Memory B cell (primary cell): ENCODE results near the gene BCR.
"Not testable (repeated sequence)": the region's sequence is repeated elsewhere in the genome, so short reads cannot be mapped to it uniquely, and the experiment has no call there.

ENCODE experiments used
- ATAC-seq: fragments of 150-1000 bp; cut with Tn5 transposase; 2 replicates; pipeline ENCODE4 v1.10.0; 2021; ENCODE audit warnings: low read depth, mild to moderate bottlenecking, moderate library complexity
- DNase-seq, 2 donors: peaks; one replicate each; pipeline ENCODE4 v3.0.0; 2022; ENCODE audit warnings: low spot score in 2 of 2
- H3K27ac Mint-ChIP-seq: one replicate; pipeline ENCODE4 v1.8.0; 2022; ENCODE audit warnings: mild to moderate bottlenecking, moderate library complexity, mixed read lengths
- H3K27me3 Mint-ChIP-seq: one replicate; pipeline ENCODE4 v1.8.0; 2022; ENCODE audit warnings: mixed read lengths
- H3K36me3 Mint-ChIP-seq: one replicate; pipeline ENCODE4 v1.8.0; 2022; ENCODE audit warnings: mild to moderate bottlenecking, mixed read lengths
- H3K4me1 Mint-ChIP-seq: one replicate; pipeline ENCODE4 v1.8.0; 2022; ENCODE audit warnings: mixed read lengths
- H3K4me3 Mint-ChIP-seq: one replicate; pipeline ENCODE4 v1.8.0; 2022; ENCODE audit warnings: mild to moderate bottlenecking, moderate library complexity, mixed read lengths
- H3K9me3 Mint-ChIP-seq: one replicate; pipeline ENCODE4 v1.8.0; 2022; ENCODE audit warnings: mixed read lengths

The BCR gene

GRCh38 chr22:23325183-23325582, 144.9 kb downstream of the BCR start:
- DNase-seq (no peak), ATAC-seq (no peak)
- Mint-ChIP-seq H3K27ac (no peak overlapping the region), H3K36me3 (peaks cover 1% of the 10 kb centered on the region), H3K4me3 (no peak overlapping the region), H3K27me3 (peaks cover 3% of the 10 kb centered on the region), H3K4me1 (no peaks in the 10 kb centered on the region), H3K9me3 (no peaks in the 10 kb centered on the region)

- not testable (repeated sequence) for H3K36me3 Mint-ChIP-seq, H3K4me3 Mint-ChIP-seq
These were observed 153.5 kb downstream of the BCR start for GRCh38 chr22:23333822-23334221.

GRCh38 chr22:23337672-23338071, 157.4 kb downstream of the BCR start:
- not testable (repeated sequence) for H3K4me1 Mint-ChIP-seq, H3K36me3 Mint-ChIP-seq

More at GRCh38 chr22:23333822-23334221, 153.5 kb downstream of the BCR start:
- ATAC-seq, DNase-seq, H3K4me1 Mint-ChIP-seq, H3K9me3 Mint-ChIP-seq, H3K27ac Mint-ChIP-seq, H3K27me3 Mint-ChIP-seq: not testable (repeated sequence)

GRCh38 chr22:23341942-23342695, 161.8 kb downstream of the BCR start:
- not testable (repeated sequence) for DNase-seq, ATAC-seq, H3K9me3 Mint-ChIP-seq, H3K4me3 Mint-ChIP-seq, H3K36me3 Mint-ChIP-seq, H3K27ac Mint-ChIP-seq, H3K4me1 Mint-ChIP-seq
- H3K27me3 Mint-ChIP-seq, result peaks cover 10% of the 10 kb centered on the region

More at GRCh38 chr22:23337672-23338071, 157.4 kb downstream of the BCR start:
- not testable (repeated sequence) for ATAC-seq, H3K9me3 Mint-ChIP-seq, H3K4me3 Mint-ChIP-seq, H3K27me3 Mint-ChIP-seq, H3K27ac Mint-ChIP-seq, DNase-seq

- DNase-seq (no peak), ATAC-seq (no peak)
- no peaks in the 10 kb centered on the region for H3K36me3 Mint-ChIP-seq
- H3K4me3 Mint-ChIP-seq, result no peak overlapping the region
- no peaks in the 10 kb centered on the region for H3K4me1 Mint-ChIP-seq
- H3K27me3 Mint-ChIP-seq, result peaks cover 18% of the 10 kb centered on the region
- no peaks in the 10 kb centered on the region for H3K9me3 Mint-ChIP-seq
- no peak overlapping the region for H3K27ac Mint-ChIP-seq
These were observed 171.0 kb downstream of the BCR start for GRCh38 chr22:23351321-23351720.

- H3K27ac Mint-ChIP-seq, result no peak overlapping the region
- DNase-seq, result peak in 1 of 2 donors; percentile 1
These were observed 172.7 kb downstream of the BCR start for GRCh38 chr22:23353004-23353403.

GRCh38 chr22:23353696-23354095, 173.4 kb downstream of the BCR start:
- Mint-ChIP-seq H3K27ac (no peak overlapping the region), H3K9me3 (no peaks in the 10 kb centered on the region), H3K4me3 (no peak overlapping the region), H3K27me3 (peaks cover 22% of the 10 kb centered on the region), H3K36me3 (no peaks in the 10 kb centered on the region), H3K4me1 (no peaks in the 10 kb centered on the region)
- ATAC-seq (no peak), DNase-seq (peak in 1 of 2 donors; percentile 5)

More at GRCh38 chr22:23353004-23353403, 172.7 kb downstream of the BCR start:
- H3K4me3 Mint-ChIP-seq, result no peak overlapping the region
- H3K36me3 Mint-ChIP-seq, result no peaks in the 10 kb centered on the region
- no peak for ATAC-seq
- no peaks in the 10 kb centered on the region for H3K4me1 Mint-ChIP-seq
- H3K27me3 Mint-ChIP-seq, result peaks cover 22% of the 10 kb centered on the region
- H3K9me3 Mint-ChIP-seq, result no peaks in the 10 kb centered on the region

- DNase-seq, result no peak
- Mint-ChIP-seq H3K9me3 (no peaks in the 10 kb centered on the region), H3K27ac (no peak overlapping the region)
These were observed 175.8 kb downstream of the BCR start for GRCh38 chr22:23356094-23356493.

GRCh38 chr22:23357053-23357452, 176.7 kb downstream of the BCR start:
- DNase-seq (no peak), ATAC-seq (no peak)
- H3K9me3 Mint-ChIP-seq, result no peaks in the 10 kb centered on the region
- H3K27me3 Mint-ChIP-seq, result peaks cover 23% of the 10 kb centered on the region
- no peaks in the 10 kb centered on the region for H3K4me1 Mint-ChIP-seq
- no peak overlapping the region for H3K27ac Mint-ChIP-seq
- H3K4me3 Mint-ChIP-seq, result no peak overlapping the region
- no peaks in the 10 kb centered on the region for H3K36me3 Mint-ChIP-seq

More at GRCh38 chr22:23356094-23356493, 175.8 kb downstream of the BCR start:
- no peaks in the 10 kb centered on the region for H3K4me1 Mint-ChIP-seq
- no peak overlapping the region for H3K4me3 Mint-ChIP-seq
- H3K27me3 Mint-ChIP-seq, result peaks cover 19% of the 10 kb centered on the region
- no peak for ATAC-seq
- no peaks in the 10 kb centered on the region for H3K36me3 Mint-ChIP-seq

GRCh38 chr22:23359583-23360123, 179.3 kb downstream of the BCR start:
- no peak for ATAC-seq
- Mint-ChIP-seq H3K27ac (no peak overlapping the region), H3K4me3 (no peak overlapping the region), H3K27me3 (peaks cover 12% of the 10 kb centered on the region), H3K9me3 (no peaks in the 10 kb centered on the region), H3K4me1 (no peaks in the 10 kb centered on the region), H3K36me3 (no peaks in the 10 kb centered on the region)
- no peak for DNase-seq

- H3K27ac Mint-ChIP-seq, result no peak overlapping the region
- no peaks in the 10 kb centered on the region for H3K36me3 Mint-ChIP-seq
- ATAC-seq (no peak), DNase-seq (no peak)
- peaks cover 12% of the 10 kb centered on the region for H3K27me3 Mint-ChIP-seq
- no peaks in the 10 kb centered on the region for H3K9me3 Mint-ChIP-seq
- H3K4me1 Mint-ChIP-seq, result no peaks in the 10 kb centered on the region
- H3K4me3 Mint-ChIP-seq, result no peak overlapping the region
These were observed 181.4 kb downstream of the BCR start for GRCh38 chr22:23361676-23362075.

GRCh38 chr22:23363683-23364082, 183.4 kb downstream of the BCR start:
- no peaks in the 10 kb centered on the region for H3K36me3 Mint-ChIP-seq

GRCh38 chr22:23364389-23364788, 184.1 kb downstream of the BCR start:
- Mint-ChIP-seq H3K27me3 (peaks cover 10% of the 10 kb centered on the region), H3K4me3 (no peak overlapping the region), H3K36me3 (no peaks in the 10 kb centered on the region), H3K9me3 (no peaks in the 10 kb centered on the region), H3K27ac (no peak overlapping the region), H3K4me1 (no peaks in the 10 kb centered on the region)
- ATAC-seq (no peak), DNase-seq (no peak)

More at GRCh38 chr22:23363683-23364082, 183.4 kb downstream of the BCR start:
- no peak for ATAC-seq
- DNase-seq, result no peak
- Mint-ChIP-seq H3K9me3 (no peaks in the 10 kb centered on the region), H3K27me3 (peaks cover 8% of the 10 kb centered on the region), H3K4me3 (no peak overlapping the region), H3K27ac (no peak overlapping the region), H3K4me1 (no peaks in the 10 kb centered on the region)

- Mint-ChIP-seq H3K27me3 (peaks cover 11% of the 10 kb centered on the region), H3K36me3 (no peaks in the 10 kb centered on the region), H3K27ac (no peak overlapping the region), H3K9me3 (no peaks in the 10 kb centered on the region), H3K4me1 (no peaks in the 10 kb centered on the region), H3K4me3 (no peak overlapping the region)
- ATAC-seq (no peak), DNase-seq (no peak)
These were observed 185.2 kb downstream of the BCR start for GRCh38 chr22:23365524-23365923.

- DNase-seq, result no peak
- H3K27me3 Mint-ChIP-seq, result peaks cover 9% of the 10 kb centered on the region
- H3K27ac Mint-ChIP-seq, result no peak overlapping the region
- no peak for ATAC-seq
- no peaks in the 10 kb centered on the region for H3K4me1 Mint-ChIP-seq
- no peak overlapping the region for H3K4me3 Mint-ChIP-seq
- H3K9me3 Mint-ChIP-seq, result no peaks in the 10 kb centered on the region
- no peaks in the 10 kb centered on the region for H3K36me3 Mint-ChIP-seq
These were observed 185.7 kb downstream of the BCR start for GRCh38 chr22:23365961-23366360.
